GM18867 (cell line): ENCODE results near the gene ADGRL3.
"Not testable (repeated sequence)": the region's sequence is repeated elsewhere in the genome, so short reads cannot be mapped to it uniquely, and the experiment has no call there.

Experiments
- ATAC-seq: cut with Tn5 transposase; IDR thresholded peaks from one replicate; pipeline ENCODE4 v1.9.1; 2021; ENCODE audit warnings: mild to moderate bottlenecking, moderate library complexity; ENCODE audit not compliant: unreplicated experiment

The ADGRL3 gene

DNA sequence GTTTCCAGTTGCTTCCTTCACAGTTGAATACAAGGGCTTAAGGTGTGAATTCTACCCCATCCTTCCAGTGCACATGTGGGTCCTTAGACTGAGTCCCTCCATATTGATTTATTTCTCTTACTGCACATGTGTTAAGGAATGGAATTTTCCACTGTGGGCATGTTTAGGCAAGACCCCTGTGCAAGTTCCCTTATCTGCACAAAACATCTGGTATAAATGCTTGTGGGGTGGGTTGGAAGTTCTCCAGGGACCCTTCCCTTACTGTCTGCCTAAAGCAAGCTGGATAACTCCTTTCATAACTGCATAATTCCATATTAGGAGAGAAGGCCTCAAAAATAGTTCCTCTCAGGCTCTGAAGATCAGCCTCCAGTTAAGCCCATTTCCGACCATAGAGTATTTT, 570.9 kb downstream of the ADGRL3 start:
- ATAC-seq = no peak

DNA sequence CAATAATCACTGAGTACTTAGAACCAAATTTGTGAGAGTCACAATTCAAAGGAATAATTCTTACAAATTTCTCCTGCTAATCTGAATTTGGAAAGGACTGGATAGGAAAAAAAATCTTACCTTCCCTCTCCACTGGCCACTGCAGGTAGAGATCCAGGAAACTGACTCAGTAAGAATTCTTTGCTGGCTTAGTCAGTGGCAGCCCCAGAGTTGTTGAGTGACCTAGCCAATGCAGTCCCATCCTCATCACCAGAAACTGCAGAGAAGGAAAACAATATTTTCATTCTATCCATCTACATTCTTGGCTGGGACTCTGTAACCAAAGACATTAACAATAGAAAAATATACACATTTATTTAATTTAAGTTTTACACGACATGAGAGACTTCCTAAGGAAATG, 572.0 kb downstream of the ADGRL3 start:
- ATAC-seq = no peak

DNA sequence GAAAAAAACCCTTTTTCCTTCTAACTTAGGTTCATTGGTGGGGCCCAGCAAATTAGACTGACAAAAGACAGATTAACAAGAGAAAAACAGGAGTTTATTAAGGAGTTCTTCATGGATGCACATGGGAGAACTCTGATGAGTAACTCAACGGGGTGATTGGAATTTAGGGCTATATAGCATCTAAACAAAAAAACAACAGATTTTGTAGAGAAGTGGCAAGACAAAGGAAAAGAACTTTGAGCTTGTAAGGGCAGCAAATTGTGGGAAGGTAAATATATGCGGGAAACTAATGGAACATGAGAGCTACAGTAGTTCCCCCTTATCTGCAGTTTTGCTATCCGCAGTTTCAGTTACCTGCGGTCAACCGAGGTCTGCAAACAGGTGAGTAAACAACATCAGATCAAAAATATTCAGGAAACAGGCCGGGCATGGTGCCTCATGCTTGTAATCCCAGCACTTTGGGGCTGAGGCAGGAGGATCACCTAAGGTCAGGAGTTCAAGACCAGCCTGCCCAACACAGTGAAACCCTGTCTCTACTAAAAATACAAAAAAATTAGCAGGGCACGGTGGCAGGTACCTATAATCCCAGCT, 573.6 kb downstream of the ADGRL3 start:
- ATAC-seq = no peak

DNA sequence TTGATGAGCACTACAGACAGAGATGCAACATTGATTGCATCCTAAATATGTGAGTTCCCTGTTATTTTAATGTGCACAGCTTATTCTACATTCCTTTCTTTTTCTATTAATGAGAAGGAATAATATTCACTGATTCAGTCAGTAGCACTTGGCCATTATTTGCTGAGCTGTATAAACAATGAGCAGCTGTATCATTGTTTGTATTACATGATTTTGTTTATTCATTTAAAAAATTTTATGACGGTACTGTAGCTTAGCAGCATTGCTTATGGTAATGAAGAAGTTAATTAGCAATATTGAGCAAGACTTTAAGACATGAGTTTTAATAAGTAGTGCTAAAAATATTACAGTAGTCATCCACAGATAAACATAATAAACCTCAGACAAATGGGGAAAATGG, 582.0 kb downstream of the ADGRL3 start:
- no peak for ATAC-seq

DNA sequence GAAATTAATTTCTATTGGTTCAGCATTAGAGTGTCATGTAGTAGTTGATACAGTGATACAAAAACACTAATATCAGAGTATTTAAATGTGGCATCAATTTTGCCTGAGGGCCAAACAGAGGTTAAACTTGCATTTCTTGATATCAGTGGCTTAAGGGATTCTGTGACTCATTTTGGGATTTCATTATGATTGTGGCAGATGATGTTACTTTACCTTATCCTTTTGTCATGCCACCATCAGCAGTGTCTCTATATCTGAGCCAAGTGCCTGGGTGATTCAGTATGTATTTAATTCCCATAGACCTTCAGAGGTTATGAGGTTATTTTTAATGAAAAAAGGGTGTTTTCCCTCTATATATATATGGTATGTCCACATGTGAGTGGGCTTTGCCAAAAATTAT, 582.9 kb downstream of the ADGRL3 start:
- peak; percentile 80 for ATAC-seq

DNA sequence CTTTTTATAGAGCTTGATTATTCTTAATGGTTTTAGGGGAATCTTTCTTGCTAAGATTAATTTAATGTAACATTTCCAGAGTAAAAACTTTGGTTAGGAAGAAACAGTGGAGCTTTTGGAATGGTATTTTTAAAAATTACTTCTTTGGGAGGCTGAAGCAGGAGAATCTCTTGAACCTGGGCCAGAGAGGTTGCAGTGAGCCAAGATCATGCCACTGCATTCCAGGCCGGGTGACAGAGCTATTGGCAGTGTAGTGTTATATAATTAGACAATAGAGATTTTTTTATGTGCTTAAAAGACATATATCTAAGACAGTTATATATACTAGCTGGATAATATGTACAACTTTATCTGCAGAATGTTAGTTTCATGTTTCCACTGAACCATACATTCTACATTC, 585.6 kb downstream of the ADGRL3 start:
- ATAC-seq = no peak

DNA sequence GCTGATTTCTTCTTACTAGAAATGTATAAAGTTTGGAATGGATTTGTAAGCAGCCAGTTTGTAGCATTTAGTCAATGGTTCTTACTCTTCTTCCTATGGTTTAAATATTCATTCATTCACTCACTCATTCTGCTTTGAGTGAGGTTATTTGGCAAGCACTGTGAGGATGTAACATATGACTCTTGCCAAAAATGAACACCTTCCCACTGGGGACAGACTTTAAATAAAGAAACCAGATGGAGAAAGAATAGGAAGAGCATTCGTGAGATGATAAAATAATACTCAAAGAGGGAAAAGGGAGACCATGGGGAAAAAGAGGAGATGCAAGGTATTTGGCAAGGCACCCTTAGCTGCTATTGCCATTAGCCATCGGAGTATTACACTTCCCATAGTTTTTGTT, 586.1 kb downstream of the ADGRL3 start:
- ATAC-seq = no peak

DNA sequence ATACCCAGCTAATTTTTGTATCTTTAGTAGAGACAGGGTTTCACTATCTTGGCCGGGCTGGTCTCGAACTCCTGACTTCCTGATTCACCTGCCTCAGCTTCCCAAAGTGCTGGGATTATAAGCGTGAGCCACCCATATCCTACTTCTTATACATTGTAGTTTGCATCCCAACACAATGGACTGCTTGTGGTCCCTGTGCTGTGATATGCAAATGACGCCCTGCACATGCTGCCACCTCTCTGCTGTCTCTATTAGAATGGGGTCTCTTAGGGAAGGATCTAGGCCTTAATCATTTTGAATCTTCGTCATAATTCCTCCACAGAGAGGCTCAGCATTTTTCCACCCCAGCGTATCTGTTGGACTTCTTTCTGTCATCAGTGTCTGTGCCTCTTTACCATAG, 595.9 kb downstream of the ADGRL3 start:
- no peak for ATAC-seq

DNA sequence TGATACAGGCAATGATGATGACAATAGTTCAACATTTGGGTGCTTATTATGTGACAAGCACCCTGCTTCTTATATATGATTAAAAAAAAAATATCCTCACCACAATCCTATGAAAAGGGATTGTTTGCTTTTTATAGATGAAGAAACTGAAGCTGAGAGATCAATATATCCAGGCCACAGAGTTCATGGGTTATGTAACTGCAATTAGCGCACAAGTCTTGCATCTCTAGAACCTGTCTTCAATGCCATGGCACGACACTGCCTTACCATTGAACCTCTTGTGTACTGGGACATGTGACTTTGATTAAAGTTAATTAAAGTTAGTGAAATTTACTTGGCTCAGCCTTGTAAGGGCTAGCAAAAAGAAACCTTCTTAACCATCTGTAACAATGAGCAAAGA, 599.7 kb downstream of the ADGRL3 start:
- no peak for ATAC-seq

DNA sequence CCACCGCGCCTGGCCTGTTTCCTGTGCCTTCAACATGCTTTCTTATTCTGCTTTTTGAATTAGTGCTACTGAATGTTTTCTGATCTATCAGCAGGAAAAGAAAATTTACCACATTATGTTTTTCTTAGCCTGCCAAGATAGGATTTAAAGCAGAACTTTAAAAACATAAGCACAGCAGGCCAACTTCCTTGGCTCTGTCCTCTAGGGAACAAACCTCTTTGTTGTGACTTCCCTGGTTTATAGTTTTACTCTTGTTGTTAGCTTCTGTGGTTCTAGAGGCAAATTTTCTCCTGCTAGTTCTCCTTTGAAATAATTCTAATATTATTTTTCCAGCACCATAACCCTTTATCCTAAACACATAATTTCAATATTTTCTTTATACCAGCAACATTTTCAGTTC, 605.1 kb downstream of the ADGRL3 start:
- no peak for ATAC-seq

DNA sequence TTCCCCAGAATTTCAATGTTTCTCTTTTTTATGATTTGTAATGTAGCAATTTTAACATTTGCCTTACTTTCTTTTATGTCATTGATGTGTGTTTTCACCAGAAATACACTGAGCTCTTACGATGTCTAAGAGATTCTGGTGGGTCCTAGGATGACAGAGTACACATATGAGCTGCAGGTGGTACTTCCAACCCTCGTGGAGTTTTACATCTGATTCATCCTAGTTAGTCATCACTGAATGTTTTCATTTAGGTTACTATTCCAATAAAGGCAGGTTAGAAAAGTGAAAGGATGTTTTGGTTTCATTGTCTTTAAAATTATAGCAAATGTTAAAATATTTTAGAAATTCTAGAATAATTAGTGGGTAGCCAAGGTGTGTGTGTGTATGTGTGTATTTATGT, 605.9 kb downstream of the ADGRL3 start:
- ATAC-seq = no peak

DNA sequence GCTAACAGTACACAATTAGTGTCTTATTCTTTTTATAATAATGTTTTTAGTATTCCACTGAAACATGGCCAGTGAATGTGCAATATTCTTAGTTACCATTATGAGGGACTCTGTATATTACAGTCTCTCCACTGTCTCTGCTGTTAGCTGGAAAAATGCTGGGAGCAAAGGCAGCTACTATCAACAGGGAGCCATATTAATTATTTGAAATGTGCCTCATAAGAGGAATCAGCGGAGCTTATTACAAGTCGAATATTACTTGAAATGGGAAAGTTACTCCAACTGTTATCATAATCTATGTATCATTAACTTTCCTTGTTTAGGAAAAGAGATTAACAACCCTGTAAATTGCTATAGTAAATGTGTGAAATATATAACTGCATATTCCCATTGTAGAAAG, 612.0 kb downstream of the ADGRL3 start:
- ATAC-seq = no peak

DNA sequence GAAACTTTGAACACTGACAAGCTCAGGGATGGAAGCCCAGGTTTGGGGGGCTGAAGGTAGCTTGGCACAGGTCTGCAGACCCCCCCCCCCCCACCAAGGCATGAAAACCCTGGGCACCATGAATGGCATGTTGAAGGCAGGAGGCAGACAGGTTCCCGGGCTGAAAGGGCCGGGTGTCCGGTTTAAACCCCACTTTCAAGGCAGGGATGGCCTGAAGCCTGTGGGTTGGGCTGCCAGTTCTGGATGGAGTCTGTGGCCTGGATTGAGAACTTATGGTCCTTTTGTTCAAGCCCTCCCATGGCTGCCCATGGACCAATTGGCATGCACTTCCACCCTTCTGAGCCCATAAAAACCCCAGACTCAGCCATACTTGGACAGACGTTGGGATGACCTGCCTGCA, 616.9 kb downstream of the ADGRL3 start:
- no peak for ATAC-seq

DNA sequence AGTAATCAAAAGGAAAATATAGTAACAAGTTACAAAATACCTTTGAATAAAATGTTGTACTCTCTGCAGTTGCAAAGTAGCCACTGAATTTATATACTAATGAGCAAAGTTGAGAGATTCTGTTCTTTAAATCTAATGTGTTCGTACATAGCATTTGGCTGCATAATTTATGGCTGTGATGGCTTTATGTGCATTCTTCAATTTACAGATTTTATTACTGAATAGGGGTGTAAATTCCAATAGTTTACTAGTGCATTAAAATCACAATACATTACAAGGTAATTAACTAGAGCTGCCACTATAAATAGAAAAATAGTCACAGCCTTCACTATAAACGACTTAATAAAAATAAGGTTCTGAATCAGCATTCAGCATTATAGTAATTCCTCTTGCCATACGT, 620.0 kb downstream of the ADGRL3 start:
- ATAC-seq = no peak

DNA sequence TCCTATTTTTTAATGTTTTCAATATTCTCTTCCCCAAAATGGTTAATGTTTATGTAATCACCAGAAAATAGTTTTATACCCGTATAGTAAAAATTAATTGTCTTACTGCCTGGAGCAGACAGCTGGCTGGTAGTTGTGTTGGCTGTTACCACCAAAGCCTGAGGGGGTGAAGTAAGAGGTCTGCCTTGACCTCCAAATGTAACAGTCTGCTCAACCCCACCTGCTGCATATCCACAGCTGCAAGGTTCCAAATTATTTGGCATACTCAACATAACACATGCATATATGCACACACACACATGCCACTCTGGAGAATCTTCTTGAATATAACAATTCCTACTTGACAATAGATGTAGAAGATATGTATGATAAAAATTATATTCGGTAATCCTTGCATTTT, 624.3 kb downstream of the ADGRL3 start:
- ATAC-seq = no peak

DNA sequence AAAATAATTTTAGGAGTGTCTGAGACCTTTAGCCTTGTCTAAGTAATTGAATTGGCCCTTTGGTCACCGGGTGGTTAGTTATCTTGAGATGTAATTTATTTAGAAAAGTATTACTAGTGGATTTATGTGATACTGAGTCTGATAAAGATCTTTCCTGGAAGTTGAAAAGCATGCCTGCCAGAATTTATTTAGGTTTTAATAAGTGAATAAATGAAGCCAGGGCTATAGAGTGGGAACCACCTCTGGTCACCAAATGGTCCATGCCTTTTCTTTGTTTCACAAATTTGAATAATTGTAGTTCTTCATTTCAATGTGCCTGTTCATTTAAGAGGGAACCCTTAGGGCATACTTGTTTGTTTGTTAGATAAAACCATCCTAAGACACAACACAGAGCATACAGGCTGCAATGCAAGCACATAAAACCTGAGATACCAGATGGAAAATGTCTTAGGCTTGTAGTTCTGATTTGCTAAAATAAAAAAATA, 627.8 kb downstream of the ADGRL3 start:
- ATAC-seq = no peak

DNA sequence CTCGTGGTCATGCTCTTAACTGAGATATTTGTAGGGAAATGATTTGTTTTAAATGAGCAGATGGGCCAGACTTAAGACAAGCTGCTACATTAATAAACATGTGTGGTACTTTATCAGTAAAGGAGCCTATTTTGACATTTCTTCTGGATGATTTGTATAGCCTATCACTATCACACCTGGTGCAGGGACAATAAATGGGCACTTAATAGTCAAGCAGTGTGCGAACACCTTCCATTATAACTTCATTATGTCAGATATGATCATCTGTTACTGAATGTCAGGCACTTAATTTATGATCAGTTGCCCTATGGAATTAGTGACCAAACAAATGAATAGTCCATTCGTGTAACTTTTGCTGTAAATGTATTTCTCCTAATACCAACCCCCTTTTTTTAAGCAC, 628.8 kb downstream of the ADGRL3 start:
- ATAC-seq = no peak

DNA sequence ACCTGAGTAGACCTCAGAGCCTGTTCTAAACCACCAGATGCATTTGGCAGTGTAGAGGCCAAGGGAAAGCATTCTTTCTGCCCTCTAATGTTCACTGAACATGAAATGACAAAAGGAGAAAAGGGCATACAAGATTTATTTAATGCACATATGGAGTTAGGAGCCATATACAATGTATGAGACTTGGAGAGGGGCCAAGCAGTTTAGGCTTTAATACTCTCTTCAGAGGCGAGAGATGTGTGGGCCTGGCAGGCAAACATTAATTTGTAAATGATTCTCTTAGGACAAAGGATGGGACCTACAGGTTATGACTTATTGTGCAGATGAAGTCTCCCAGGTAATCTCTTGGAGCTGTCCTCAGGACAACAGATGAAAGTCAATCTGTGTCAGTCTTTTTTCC, 631.9 kb downstream of the ADGRL3 start:
- no peak for ATAC-seq

DNA sequence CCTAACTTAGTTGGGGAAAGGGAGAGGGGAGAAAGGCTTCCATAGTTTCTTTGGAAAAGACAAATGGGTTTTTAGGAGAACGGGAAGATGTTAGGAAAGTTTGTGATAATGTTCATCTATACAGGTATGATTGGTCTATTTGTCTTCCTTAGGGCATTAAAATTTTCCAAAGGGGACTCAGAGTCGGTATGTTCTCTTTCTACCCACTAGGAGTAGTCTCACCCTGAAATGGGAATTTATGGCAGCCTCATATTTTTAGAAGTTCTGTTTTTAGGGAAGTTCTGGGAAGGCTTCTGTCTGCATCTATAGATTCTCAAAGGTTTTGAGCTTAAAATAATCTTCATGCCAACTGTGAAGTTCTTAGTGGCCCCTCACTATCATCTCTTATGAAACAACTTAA, 637.3 kb downstream of the ADGRL3 start:
- ATAC-seq = no peak

DNA sequence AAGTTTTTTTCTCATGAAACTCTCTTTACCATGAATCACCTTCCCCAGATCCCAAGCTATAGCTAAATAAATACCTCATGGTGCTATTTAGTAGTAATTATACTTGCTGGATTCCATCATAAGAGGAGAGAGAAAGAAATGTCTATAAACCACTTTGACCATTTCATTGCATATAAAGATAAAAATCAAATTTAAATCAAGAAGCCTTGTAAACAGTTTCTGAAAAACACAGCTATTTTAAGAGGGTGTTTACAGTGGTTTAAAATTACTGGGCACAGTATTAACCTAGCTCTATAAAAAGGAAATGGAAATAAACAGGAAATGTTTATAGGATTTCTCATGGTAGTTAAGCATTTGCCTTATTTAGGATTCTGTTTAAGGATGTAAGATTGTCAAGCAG, 637.9 kb downstream of the ADGRL3 start:
- ATAC-seq = no peak

DNA sequence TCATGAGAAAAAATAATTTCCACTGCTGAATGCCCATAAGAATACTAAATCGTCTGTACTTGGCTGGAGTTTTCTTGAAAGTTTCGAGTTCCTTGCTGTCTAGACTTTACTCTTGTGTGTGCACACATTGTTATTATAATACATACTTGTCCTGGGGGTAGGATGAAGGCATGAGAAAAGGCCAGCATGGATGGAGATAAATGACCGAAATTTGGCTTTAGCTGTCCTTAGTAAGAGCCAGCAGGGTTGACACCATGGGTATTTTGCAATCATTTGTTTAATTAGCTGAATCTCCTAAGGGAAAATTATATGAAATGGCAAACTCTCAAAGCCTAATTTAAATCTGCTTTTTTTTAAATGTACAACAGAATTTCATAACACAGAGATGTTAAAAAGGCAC, 641.6 kb downstream of the ADGRL3 start:
- ATAC-seq = no peak

DNA sequence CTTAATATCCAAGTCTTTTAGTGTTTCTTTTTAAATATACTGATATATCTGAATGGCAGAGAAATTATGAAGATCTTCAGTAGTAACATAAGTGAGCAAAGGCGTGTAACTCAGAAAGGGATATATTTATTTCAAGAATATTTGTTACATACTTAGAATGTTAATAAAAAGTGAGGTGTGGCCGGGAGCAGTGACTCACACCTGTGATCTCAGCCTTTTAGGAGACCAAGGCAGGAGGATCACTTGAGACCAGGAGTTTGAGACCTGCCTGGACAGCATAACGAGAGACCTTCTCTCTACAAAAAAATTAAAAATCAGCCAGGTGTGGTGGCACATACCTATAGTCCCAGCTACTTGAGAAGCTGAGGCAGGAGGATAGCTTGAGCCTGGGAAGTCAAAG, 651.0 kb downstream of the ADGRL3 start:
- ATAC-seq = no peak

DNA sequence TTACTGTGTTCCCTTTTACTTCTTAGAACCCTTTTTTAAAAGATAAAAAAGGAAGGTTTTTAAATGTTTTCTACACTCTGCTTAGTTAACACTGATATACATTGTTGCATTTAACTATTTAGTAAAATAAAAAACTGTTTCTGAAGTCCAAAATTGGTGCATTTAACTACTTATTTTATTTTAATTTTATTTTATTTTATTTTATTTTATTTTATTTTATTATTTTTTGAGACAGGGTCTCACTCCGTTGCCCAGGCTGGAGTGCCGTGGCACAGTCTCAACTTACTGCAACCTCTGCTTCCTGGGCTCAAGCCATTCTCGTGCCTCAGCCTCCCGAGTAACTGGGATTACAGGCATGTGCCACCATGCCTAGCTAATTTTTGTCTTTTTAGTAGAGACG, 652.0 kb downstream of the ADGRL3 start:
- not testable (repeated sequence) for ATAC-seq

DNA sequence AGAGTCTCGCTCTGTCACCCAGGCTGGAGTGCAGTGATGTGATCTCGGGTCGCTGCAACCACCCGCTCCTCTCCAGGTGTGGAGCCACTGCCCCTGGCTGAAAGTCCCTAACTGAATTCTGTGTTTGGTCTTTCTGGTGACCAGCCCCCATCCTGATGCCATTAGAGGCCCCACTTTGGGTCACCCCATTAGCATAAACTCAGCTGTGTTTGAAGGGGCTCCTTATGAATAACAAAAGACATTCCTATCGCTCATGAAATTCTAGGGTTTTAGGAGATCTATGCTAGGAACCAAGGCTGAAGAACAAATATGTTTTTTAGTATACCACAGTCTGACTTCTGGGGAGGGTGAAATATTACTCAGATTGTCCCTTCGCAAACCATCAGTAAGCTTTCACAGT, 652.9 kb downstream of the ADGRL3 start:
- no peak for ATAC-seq
